ENCODE data around the gene CTF1. TPM values are rescaled to one million over a fixed set of nuclear protein-coding genes. Genes with fewer than 3 reads are reported as not detected.

CTF1 gene
- total RNA-seq, 1 experiment from 2014 or later = 1.4 TPM

DNA sequence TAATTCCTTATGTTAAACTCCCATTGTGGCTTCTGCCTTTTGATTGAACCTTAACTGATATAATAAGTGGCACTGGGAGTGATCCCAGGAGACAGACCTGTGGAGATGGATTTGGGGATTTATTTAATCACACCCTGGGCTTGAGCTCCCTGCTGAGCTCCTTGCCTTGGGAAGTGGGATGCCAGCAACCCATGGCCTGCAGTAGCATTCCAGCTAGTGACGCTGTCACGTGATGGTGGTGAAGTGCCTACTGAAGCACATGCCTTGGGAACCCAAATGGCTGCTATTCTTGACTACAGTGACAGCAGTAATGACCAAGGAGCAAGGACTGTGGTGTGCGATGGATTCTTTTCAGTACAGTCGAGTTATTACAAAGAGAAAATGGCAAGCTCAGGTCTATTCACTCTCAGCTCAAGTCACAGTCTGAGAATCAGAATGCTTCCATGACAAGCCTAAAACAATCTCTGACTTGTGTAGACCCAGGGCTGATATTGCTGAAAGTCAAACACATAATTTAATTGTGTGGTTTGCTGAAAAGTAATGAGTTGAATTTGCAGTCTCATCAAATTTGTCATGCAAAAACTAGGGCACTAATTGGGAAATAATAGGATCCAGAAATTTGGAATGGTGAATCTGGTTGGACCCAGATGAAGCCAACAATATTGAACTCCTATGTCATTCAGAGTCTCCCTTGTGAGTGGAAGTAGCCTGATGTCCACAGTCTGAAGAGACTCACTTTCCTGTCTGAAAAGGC lies 49.6 kb upstream of the CTF1 start:
- Histone ChIP-seq H3K36me3 (ENCODE audit: control insufficient read depth in 1 of 2, insufficient read depth in 2 of 2, low read length in 2 of 2) (no peaks in the 10 kb centered on the region), H3K9me2 (ENCODE audit: insufficient read depth) (no peaks in the 10 kb centered on the region), H4K20me1 (ENCODE audit: insufficient read depth) (no peaks in the 10 kb centered on the region), H3K9me3 (ENCODE audit: control insufficient read depth in 1 of 2, insufficient read depth in 1 of 2, low read depth in 1 of 2, low read length in 2 of 2) (no peaks in the 10 kb centered on the region), H3K4me3 (replicated peaks in 1 of 2; ENCODE audit: low read depth in 1 of 2, low read length in 2 of 2) (no peak overlapping the region), H3K79me2 (ENCODE audit: insufficient read depth, low read length) (no peaks in the 10 kb centered on the region), H3K4me2 (ENCODE audit: low read length) (no peak overlapping the region), H3K27me3 (ENCODE audit: insufficient read depth, low read length) (no peaks in the 10 kb centered on the region), H2AFZ (ENCODE audit: low read depth, low read length, poor library complexity, severe bottlenecking) (no peak overlapping the region), H3K27ac (ENCODE audit: low read depth, low read length) (no peak overlapping the region), H3K4me1 (ENCODE audit: control insufficient read depth in 1 of 2, insufficient read depth in 2 of 2, low read length in 2 of 2) (peaks cover 0 to 7% of the 10 kb centered on the region in 2 experiments; a peak in 1 of 4 replicates), H3K9ac (ENCODE audit: low read length) (no peak overlapping the region)
- ChIA-PET RAD21 (ENCODE audit: low non-redundant PET in 1 of 2, low total read pairs in 2 of 2, uncharacterized antibody in 2 of 2, unreplicated experiment in 2 of 2) (no interaction called here), POLR2A (no interaction called here), CTCF (interaction anchor here (1.0 kb wide), 1 partner anchor 55 kb away, joined by 3 read pairs; no protein-coding TSS in a partner anchor)
- ATAC-seq (no peak), DNase-seq (ENCODE audit: low read depth, low spot score) (no peak)
- BruUV-seq (replicated peaks) = no TSS peak
- intact Hi-C loops (cut with micrococcal nuclease) = no loop called here
- TF ChIP-seq ZNF274 (IDR thresholded peaks at IDR 0.05; ENCODE audit: low read depth, low read length) (no peak), SP1 (IDR thresholded peaks at IDR 0.05; ENCODE audit: low read depth) (no peak), TCF7L2 (IDR thresholded peaks at IDR 0.05; ENCODE audit: borderline replicate concordance, extremely low read depth, insufficient read depth, insufficient read length) (no peak), CBX3 (IDR thresholded peaks at IDR 0.05; ENCODE audit: low read depth) (no peak), EZH2 (IDR thresholded peaks at IDR 0.05) (no peak), POLR2A (IDR thresholded peaks at IDR 0.05; ENCODE audit: borderline replicate concordance, extremely low read depth, insufficient read depth, insufficient read length) (no peak), EGR1 (IDR thresholded peaks at IDR 0.05; ENCODE audit: low read depth) (no peak), YY1 (IDR thresholded peaks at IDR 0.05; ENCODE audit: extremely low read depth, insufficient replicate concordance, low read depth, low read length) (no peak), ELF1 (IDR thresholded peaks at IDR 0.05; ENCODE audit: borderline replicate concordance, low read depth) (no peak), RAD21 (IDR thresholded peaks at IDR 0.05; ENCODE audit: low read depth) (no peak)
- TF ChIP-seq, protein P1, sequence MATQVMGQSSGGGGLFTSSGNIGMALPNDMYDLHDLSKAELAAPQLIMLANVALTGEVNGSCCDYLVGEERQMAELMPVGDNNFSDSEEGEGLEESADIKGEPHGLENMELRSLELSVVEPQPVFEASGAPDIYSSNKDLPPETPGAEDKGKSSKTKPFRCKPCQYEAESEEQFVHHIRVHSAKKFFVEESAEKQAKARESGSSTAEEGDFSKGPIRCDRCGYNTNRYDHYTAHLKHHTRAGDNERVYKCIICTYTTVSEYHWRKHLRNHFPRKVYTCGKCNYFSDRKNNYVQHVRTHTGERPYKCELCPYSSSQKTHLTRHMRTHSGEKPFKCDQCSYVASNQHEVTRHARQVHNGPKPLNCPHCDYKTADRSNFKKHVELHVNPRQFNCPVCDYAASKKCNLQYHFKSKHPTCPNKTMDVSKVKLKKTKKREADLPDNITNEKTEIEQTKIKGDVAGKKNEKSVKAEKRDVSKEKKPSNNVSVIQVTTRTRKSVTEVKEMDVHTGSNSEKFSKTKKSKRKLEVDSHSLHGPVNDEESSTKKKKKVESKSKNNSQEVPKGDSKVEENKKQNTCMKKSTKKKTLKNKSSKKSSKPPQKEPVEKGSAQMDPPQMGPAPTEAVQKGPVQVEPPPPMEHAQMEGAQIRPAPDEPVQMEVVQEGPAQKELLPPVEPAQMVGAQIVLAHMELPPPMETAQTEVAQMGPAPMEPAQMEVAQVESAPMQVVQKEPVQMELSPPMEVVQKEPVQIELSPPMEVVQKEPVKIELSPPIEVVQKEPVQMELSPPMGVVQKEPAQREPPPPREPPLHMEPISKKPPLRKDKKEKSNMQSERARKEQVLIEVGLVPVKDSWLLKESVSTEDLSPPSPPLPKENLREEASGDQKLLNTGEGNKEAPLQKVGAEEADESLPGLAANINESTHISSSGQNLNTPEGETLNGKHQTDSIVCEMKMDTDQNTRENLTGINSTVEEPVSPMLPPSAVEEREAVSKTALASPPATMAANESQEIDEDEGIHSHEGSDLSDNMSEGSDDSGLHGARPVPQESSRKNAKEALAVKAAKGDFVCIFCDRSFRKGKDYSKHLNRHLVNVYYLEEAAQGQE (IDR thresholded peaks at IDR 0.05; ENCODE audit: low read depth) = no peak
- TF ChIP-seq, protein P2, sequence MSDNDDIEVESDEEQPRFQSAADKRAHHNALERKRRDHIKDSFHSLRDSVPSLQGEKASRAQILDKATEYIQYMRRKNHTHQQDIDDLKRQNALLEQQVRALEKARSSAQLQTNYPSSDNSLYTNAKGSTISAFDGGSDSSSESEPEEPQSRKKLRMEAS (IDR thresholded peaks at IDR 0.05) = no peak

All from HCT116 (cell line).